MG63 (cell line): ENCODE data around the gene DOCK2. TPM values are rescaled to one million over a fixed set of nuclear protein-coding genes. Genes with fewer than 3 reads are reported as not detected.

Experiments used
- DNase-seq: peaks from one replicate; pipeline ENCODE4 v3.0.0-alpha.2; 2020
- H3K27me3 ChIP-seq: fragments of 250-450 bp; sonication (Bioruptor Pico); 2 replicates; pipeline ENCODE4 v1.5.1; 2020; ENCODE audit warnings: mild to moderate bottlenecking, moderate library complexity
- H3K36me3 ChIP-seq: fragments of 250-450 bp; sonication (Bioruptor Pico); 2 replicates; pipeline ENCODE4 v1.5.1; 2020; ENCODE audit warnings: mild to moderate bottlenecking, moderate library complexity
- H3K4me3 ChIP-seq: fragments of 250-450 bp; sonication (Bioruptor Pico); 2 replicates; pipeline ENCODE4 v1.5.1; 2020; ENCODE audit warnings: mild to moderate bottlenecking, moderate library complexity
- H3K9me3 ChIP-seq: fragments of 250-450 bp; sonication (Bioruptor Pico); 2 replicates; pipeline ENCODE4 v1.5.1; 2020; ENCODE audit warnings: mild to moderate bottlenecking, moderate library complexity
- total RNA-seq: library from RNA; depleted of rRNA; stranded (reverse); fragments of >200 nt; shearing (Covaris generic); gene quantifications from 2 replicates; pipeline ENCODE4 v1.2.3, GENCODE V29; 2014; ENCODE audit warnings: low replicate concordance

Gene DOCK2
- total RNA-seq, 1 experiment from 2014 or later, result 12.6 TPM

- DNase-seq, result peak; percentile 79
- Histone ChIP-seq H3K36me3 (no peaks in the 10 kb centered on the region), H3K4me3 (no peak overlapping the region), H3K27me3 (no peaks in the 10 kb centered on the region), H3K9me3 (peaks cover 7% of the 10 kb centered on the region)
Observed at GRCh38 chr5:169631360-169631759, 5.7 kb upstream of the DOCK2 start.

GRCh38 chr5:169632946-169633345, 4.1 kb upstream of the DOCK2 start:
- peak; percentile 63 for DNase-seq
- no peak overlapping the region for H3K4me3 ChIP-seq
- no peaks in the 10 kb centered on the region for H3K27me3 ChIP-seq
- H3K9me3 ChIP-seq, result peaks cover 7% of the 10 kb centered on the region
- no peaks in the 10 kb centered on the region for H3K36me3 ChIP-seq

- peaks cover 7% of the 10 kb centered on the region for H3K9me3 ChIP-seq
- H3K27me3 ChIP-seq, result no peaks in the 10 kb centered on the region
- H3K36me3 ChIP-seq, result no peaks in the 10 kb centered on the region
- DNase-seq, result no peak
- no peak overlapping the region for H3K4me3 ChIP-seq
Observed at GRCh38 chr5:169634606-169635005, 2.5 kb upstream of the DOCK2 start.

- DNase-seq, result no peak
- no peaks in the 10 kb centered on the region for H3K36me3 ChIP-seq
- no peaks in the 10 kb centered on the region for H3K27me3 ChIP-seq
- H3K9me3 ChIP-seq, result peaks cover 7% of the 10 kb centered on the region
- H3K4me3 ChIP-seq, result no peak overlapping the region
Observed at GRCh38 chr5:169635936-169636335, 1.1 kb upstream of the DOCK2 start.

- no peak for DNase-seq
- Histone ChIP-seq H3K4me3 (no peak overlapping the region), H3K9me3 (peaks cover 7% of the 10 kb centered on the region), H3K36me3 (no peaks in the 10 kb centered on the region), H3K27me3 (no peaks in the 10 kb centered on the region)
Observed at GRCh38 chr5:169636477-169637084, 494 bp upstream of the DOCK2 start.

- H3K36me3 ChIP-seq, result no peaks in the 10 kb centered on the region
- no peak overlapping the region for H3K4me3 ChIP-seq
- no peaks in the 10 kb centered on the region for H3K27me3 ChIP-seq
- DNase-seq, result no peak
- H3K9me3 ChIP-seq, result peaks cover 7% of the 10 kb centered on the region
Observed at GRCh38 chr5:169637549-169638121, 560 bp downstream of the DOCK2 start.

- no peak for DNase-seq
- no peaks in the 10 kb centered on the region for H3K9me3 ChIP-seq
- no peaks in the 10 kb centered on the region for H3K36me3 ChIP-seq
- no peak overlapping the region for H3K4me3 ChIP-seq
- H3K27me3 ChIP-seq, result no peaks in the 10 kb centered on the region
Observed at GRCh38 chr5:169641253-169641652, 4.2 kb downstream of the DOCK2 start.

- Histone ChIP-seq H3K9me3 (no peaks in the 10 kb centered on the region), H3K27me3 (no peaks in the 10 kb centered on the region), H3K4me3 (no peak overlapping the region), H3K36me3 (no peaks in the 10 kb centered on the region)
- DNase-seq, result no peak
Observed at GRCh38 chr5:169646856-169647255, 9.8 kb downstream of the DOCK2 start.

GRCh38 chr5:169647566-169647965, 10.5 kb downstream of the DOCK2 start:
- no peaks in the 10 kb centered on the region for H3K9me3 ChIP-seq
- no peaks in the 10 kb centered on the region for H3K36me3 ChIP-seq
- no peak for DNase-seq
- H3K27me3 ChIP-seq, result no peaks in the 10 kb centered on the region
- no peak overlapping the region for H3K4me3 ChIP-seq

GRCh38 chr5:169648725-169649310, 11.7 kb downstream of the DOCK2 start:
- Histone ChIP-seq H3K36me3 (no peaks in the 10 kb centered on the region), H3K9me3 (no peaks in the 10 kb centered on the region), H3K27me3 (no peaks in the 10 kb centered on the region), H3K4me3 (no peak overlapping the region)
- DNase-seq, result peak; percentile 89

GRCh38 chr5:169649486-169649885, 12.4 kb downstream of the DOCK2 start:
- H3K4me3 ChIP-seq, result no peak overlapping the region
- H3K36me3 ChIP-seq, result no peaks in the 10 kb centered on the region
- H3K27me3 ChIP-seq, result no peaks in the 10 kb centered on the region
- DNase-seq, result no peak
- no peaks in the 10 kb centered on the region for H3K9me3 ChIP-seq

- Histone ChIP-seq H3K9me3 (no peaks in the 10 kb centered on the region), H3K27me3 (no peaks in the 10 kb centered on the region), H3K4me3 (no peak overlapping the region), H3K36me3 (no peaks in the 10 kb centered on the region)
- no peak for DNase-seq
Observed at GRCh38 chr5:169650701-169651331, 13.7 kb downstream of the DOCK2 start.

- DNase-seq, result no peak
- no peaks in the 10 kb centered on the region for H3K27me3 ChIP-seq
- H3K36me3 ChIP-seq, result no peaks in the 10 kb centered on the region
- H3K9me3 ChIP-seq, result no peaks in the 10 kb centered on the region
- no peak overlapping the region for H3K4me3 ChIP-seq
Observed at GRCh38 chr5:169651526-169651925, 14.5 kb downstream of the DOCK2 start.

- DNase-seq, result peak; percentile 82
- H3K9me3 ChIP-seq, result no peaks in the 10 kb centered on the region
- no peaks in the 10 kb centered on the region for H3K27me3 ChIP-seq
- no peaks in the 10 kb centered on the region for H3K36me3 ChIP-seq
- no peak overlapping the region for H3K4me3 ChIP-seq
Observed at GRCh38 chr5:169652057-169652456, 15.0 kb downstream of the DOCK2 start.

GRCh38 chr5:169653091-169653490, 16.0 kb downstream of the DOCK2 start:
- Histone ChIP-seq H3K4me3 (no peak overlapping the region), H3K9me3 (no peaks in the 10 kb centered on the region), H3K27me3 (no peaks in the 10 kb centered on the region), H3K36me3 (no peaks in the 10 kb centered on the region)
- no peak for DNase-seq

- H3K27me3 ChIP-seq, result no peaks in the 10 kb centered on the region
- H3K9me3 ChIP-seq, result no peaks in the 10 kb centered on the region
- H3K36me3 ChIP-seq, result no peaks in the 10 kb centered on the region
- H3K4me3 ChIP-seq, result no peak overlapping the region
- DNase-seq, result no peak
Observed at GRCh38 chr5:169655353-169655752, 18.3 kb downstream of the DOCK2 start.

GRCh38 chr5:169656125-169656901, 19.2 kb downstream of the DOCK2 start:
- DNase-seq, result no peak
- Histone ChIP-seq H3K27me3 (no peaks in the 10 kb centered on the region), H3K36me3 (no peaks in the 10 kb centered on the region)

More at GRCh38 chr5:169656125-169656901, 19.2 kb downstream of the DOCK2 start:
- Histone ChIP-seq H3K9me3 (no peaks in the 10 kb centered on the region), H3K4me3 (no peak overlapping the region)
